HG03045 (cell line): ENCODE data around the gene SERBP1.
"Not testable (repeated sequence)": the region's sequence is repeated elsewhere in the genome, so short reads cannot be mapped to it uniquely, and the experiment has no call there.

Experiments
- ATAC-seq: cut with Tn5 transposase; IDR thresholded peaks from one replicate; pipeline ENCODE4 v1.9.1; 2021; ENCODE audit warnings: mild to moderate bottlenecking, moderate library complexity; ENCODE audit not compliant: unreplicated experiment

SERBP1 gene

GRCh38 chr1:67441183-67441582 is 11.0 kb upstream of the SERBP1 start:
- peak; percentile 65 for ATAC-seq

DNA sequence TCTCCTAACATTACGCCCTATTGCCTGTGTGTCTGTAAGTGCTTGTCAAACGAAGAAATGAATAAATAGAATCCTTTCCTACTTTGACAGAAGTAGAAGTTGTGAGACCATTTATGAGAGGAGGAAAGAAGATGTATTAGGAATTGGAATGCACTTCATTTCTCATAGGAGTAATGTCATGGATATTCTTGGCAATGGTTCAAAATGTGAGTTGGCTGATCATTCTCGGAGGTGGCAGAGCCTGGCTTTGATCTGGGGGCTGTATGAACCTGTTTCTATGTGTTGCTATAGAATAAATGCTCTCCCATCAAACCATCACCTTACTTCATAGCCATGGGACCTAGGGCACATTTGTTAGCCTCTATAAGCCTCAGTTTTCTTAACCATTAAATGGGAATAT is 10.1 kb upstream of the SERBP1 start:
- ATAC-seq: no peak

DNA sequence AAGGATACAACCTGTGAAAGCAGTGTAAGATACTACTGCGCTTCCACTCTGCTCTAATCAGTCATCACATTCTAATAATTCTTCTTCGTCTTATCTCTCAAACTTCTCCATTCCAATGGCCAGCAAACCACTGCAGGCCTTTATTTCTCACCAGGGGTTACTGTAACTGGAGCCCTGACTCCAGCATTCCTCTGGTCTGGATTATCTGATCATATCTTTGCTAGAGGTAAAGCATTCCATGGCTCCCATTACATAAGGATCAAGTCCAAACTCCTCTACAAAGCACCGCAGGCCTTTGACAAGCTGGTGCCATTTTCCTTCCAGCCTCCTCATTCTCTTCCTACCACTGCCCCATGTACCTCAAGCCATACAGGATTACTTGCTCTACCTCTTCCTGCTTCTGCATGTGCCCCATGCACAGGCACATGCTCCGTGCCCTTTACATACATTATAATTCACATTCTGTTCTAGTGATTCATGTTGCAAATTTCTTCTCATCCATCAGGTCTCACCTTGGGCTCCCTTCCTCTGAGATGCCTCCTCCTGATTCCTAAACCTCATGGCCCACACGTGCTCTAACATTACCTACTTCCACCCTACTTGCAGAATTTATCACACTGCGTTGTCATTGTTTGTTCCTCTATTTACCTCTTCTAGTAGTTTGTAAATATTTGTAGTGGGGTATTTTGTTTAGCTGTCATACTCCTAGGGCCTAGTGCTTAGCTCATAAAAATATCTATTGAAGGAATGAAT is 9.3 kb upstream of the SERBP1 start:
- no peak for ATAC-seq

DNA sequence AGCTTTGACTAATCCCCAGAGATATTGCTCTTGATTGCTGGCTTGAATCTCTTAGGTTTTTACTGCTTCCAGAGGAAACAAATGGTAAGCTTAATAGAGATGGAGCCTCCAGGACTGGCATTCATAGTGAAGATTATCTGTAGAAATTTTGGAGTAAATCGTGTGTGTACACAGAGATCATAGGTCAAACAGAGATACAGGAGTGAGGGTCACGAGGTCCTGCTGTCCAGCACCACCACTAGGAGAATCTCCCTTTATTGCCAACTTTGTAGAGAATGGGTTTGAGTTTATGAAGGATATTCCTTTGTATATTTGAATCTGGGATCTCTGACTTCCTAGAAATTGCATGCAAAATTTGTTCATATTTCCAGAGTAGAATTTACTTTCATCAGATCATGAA is 7.8 kb upstream of the SERBP1 start:
- ATAC-seq: no peak

GRCh38 chr1:67436511-67437055 is 6.4 kb upstream of the SERBP1 start:
- no peak for ATAC-seq

- no peak for ATAC-seq
Observed at GRCh38 chr1:67434491-67434890, 4.3 kb upstream of the SERBP1 start.

DNA sequence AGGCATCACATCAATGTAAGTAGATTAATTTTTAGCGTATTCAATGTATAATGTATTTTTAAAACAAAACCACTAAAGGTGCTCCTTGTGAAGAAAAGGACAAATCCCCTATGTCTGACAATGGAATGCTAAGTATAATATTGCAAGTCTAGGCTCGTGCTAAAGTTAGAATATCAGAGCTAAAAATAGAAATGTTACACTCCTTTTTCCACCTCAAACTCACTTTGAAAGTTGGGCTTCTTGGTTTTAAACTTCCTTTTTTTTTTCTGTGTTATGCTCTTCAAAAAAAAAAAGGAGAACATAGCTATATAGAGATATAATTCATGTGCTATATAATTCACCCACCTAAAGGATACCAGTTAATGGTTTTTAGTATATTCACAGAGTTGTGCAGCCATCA is 3.6 kb upstream of the SERBP1 start:
- no peak for ATAC-seq

DNA sequence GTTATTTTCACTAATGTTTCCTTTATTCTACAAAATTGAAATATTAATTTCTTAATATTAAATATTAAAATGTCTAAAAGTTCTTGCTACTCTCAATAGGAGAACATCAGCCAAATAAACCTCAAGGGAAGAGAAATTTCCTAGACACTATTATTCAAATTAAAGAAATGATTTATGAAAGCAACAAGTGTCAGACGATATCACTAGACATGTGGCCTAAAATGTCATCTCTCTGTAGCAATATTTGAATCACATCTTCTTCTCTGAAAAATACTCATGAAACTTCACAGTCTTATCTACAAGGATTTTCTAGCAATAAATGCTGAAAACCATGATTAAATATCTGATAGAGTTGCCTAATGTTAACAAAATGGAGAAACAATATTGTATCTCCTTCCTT is 2.5 kb upstream of the SERBP1 start:
- no peak for ATAC-seq

DNA sequence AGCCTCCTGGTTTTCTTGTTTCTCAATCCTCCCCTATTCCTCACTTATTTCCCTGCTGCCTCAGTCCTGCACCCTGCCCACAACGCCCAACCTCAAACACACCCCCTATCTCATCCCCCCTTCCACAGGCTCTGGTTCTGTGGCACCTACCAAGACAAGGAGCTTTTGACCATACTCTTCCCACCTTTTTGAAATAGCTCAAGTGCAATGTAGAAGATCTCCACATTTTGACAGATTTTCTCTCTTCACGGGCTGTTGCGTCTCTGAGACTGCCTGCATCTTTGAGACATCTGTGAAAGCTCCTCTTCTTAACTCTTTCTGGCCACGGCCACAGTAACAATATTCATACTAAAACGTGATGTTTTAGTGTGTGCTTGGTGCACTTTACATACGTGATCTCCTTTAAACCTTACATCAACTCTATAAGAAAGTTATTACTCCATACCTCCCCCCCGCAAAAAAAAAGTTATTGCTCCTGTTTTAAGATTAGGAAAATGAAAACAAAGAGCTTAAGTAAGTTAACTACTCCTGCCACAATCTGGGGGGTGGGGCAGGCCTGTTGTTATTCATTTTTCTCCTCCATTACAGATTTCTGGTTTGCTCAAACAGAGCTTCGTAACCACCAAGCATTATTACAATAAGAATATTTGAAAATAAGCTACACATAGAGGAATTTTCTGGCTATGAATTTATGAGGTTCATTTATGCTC is 1.8 kb upstream of the SERBP1 start:
- no peak for ATAC-seq

DNA sequence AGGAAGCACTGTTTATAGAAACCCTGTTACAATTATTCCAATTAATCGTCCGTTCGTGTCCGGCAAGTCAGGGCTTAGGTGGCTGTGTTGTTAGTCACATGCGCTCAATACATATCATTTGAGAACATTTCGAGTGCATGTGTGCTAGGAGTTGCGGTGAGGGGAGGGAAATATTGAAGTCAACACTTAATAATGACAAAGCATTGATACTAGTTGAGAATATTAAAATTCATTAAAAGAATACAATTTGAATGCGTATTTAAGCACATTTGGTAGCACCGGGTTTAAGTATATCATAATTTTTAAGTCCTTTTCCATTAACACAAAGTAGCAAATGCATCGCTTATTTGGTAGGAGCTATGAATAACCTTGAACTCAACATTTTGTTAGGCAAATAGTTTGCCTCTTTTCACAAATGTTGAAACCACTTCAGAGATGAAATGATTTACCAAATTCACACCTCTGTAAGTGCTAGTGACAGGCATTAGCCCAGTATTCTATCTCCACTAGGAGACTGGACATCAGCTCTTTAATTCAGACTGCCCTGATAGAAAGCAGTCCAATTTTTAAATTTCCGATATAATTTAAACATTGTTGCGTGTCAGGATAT is 1.1 kb upstream of the SERBP1 start:
- ATAC-seq: no peak

- ATAC-seq: peak; percentile 14
Observed at GRCh38 chr1:67429528-67430357, 459 bp downstream of the SERBP1 start.

- ATAC-seq: no peak
Observed at GRCh38 chr1:67429011-67429527, 1.1 kb downstream of the SERBP1 start.

- no peak for ATAC-seq
Observed at GRCh38 chr1:67427947-67428346, 2.3 kb downstream of the SERBP1 start.

DNA sequence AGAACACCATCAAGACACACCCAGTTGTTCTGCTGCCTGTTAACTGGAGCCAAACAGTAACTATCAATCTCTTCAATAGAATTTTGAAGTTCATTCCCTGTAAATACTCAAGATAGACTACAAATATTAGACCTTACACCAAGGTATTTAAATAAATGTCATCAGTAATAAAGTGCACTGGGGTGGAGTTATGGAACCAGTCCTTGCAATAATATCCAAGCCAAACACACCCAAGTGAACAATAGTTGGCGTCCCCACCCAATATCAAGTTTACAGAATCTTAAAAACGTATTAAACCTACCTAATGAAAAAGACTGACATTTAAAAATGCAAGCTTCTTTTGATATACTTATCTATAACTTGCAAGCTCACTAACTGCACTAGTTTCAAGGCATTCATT is 2.7 kb downstream of the SERBP1 start:
- no peak for ATAC-seq

DNA sequence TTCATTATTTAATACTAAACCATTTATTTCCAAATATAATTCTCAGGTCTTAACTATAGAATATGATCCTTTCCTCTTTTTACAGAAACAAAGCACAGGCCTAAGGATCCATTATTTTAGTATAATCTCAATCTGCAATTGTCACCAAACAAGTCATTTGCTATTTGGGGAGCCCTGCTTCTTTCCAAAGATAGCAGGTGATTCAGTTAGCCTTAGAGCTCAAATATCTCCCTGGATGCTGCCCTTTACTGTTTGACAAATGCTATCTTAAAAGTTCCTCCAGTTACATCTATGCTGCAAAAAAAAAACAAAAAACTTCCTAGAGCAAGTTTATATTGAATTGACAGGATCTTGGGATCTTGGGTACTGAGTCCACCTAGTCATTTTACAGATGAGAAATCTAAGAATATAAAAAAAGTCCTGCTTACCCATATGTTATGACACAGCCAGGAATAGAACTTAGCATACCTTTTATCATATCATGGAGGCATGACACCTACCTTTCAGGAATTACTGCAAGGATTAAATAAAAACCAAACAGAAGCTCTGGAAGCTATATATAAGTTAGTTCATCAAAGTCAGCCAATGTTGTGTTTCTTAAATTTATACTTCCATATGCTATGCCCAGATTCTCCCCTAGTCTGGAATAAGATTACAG is 9.2 kb downstream of the SERBP1 start:
- ATAC-seq: no peak

DNA sequence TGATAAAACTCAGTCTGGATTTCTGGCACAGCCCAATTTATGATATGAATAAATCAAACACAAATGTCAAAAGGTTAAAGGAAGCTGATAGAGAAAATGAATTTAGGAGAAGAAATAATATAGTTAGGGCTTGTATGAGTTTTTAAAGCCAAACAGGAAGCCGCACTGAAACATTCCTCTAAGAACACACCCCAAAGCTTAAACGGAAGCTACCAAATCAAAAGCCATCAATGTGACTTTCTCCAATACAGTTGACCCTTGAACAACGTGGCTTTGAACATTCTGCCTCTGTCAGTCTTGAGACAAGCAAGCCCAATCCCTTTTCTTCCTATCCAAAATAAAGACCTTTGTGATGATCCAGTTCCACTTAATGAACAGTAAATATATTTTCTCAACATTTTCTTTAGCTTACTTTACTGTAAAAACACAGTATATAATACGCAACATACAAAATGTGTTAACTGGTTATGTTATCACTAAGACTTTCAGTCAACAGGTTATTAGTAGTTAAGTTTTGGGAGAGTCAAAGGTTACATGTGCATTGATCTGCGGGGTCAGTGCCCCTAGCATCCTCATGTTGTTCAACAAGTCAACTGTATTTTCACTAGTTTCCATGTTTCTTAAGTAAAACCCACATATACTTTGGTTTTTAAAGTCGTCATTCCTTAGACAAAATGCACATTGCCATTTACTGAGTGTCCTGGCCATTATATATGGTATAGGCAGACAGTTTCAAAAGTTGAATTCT is 11.2 kb downstream of the SERBP1 start:
- no peak for ATAC-seq

GRCh38 chr1:67417733-67418132 is 12.5 kb downstream of the SERBP1 start:
- ATAC-seq: not testable (repeated sequence)

GRCh38 chr1:67415041-67415440 is 15.2 kb downstream of the SERBP1 start:
- no peak for ATAC-seq

GRCh38 chr1:67414574-67414973 is 15.6 kb downstream of the SERBP1 start:
- no peak for ATAC-seq
